Nephron (organoid): ENCODE measurements around the gene AGTRAP.

ENCODE experiments used
- H3K27ac Mint-ChIP-seq, 3 experiments: 2 replicates each; pipeline ENCODE4 v1.8.0; 2020; ENCODE audit warnings: mixed read lengths in 3 of 3, mild to moderate bottlenecking in 2 of 3, moderate library complexity in 1 of 3
- H3K27me3 Mint-ChIP-seq: 2 replicates; pipeline ENCODE4 v1.8.0; 2021; ENCODE audit warnings: low read depth, mild to moderate bottlenecking, moderate library complexity, mixed read lengths
- H3K36me3 Mint-ChIP-seq: 2 replicates; pipeline ENCODE4 v1.8.0; 2020; ENCODE audit warnings: low read depth, mixed read lengths
- H3K4me1 Mint-ChIP-seq: 2 replicates; pipeline ENCODE4 v1.8.0; 2020; ENCODE audit warnings: mixed read lengths
- H3K4me3 Mint-ChIP-seq, 3 experiments: 2 replicates each; pipeline ENCODE4 v1.8.0; 2020; ENCODE audit warnings: mild to moderate bottlenecking in 3 of 3, mixed read lengths in 3 of 3, moderate library complexity in 2 of 3
- H3K9me3 Mint-ChIP-seq: 2 replicates; pipeline ENCODE4 v1.8.0; 2020; ENCODE audit warnings: mixed read lengths
- TF ChIP-seq, protein P1 (sequence below), 3 experiments: fragments of 200-600 bp; sonication (generic); IDR thresholded peaks; one replicate each; pipeline ENCODE4 v1.5.0; 2021; ENCODE audit warnings: antibody characterized with exemption in 3 of 3; ENCODE audit not compliant: unreplicated experiment in 3 of 3

AGTRAP gene

DNA sequence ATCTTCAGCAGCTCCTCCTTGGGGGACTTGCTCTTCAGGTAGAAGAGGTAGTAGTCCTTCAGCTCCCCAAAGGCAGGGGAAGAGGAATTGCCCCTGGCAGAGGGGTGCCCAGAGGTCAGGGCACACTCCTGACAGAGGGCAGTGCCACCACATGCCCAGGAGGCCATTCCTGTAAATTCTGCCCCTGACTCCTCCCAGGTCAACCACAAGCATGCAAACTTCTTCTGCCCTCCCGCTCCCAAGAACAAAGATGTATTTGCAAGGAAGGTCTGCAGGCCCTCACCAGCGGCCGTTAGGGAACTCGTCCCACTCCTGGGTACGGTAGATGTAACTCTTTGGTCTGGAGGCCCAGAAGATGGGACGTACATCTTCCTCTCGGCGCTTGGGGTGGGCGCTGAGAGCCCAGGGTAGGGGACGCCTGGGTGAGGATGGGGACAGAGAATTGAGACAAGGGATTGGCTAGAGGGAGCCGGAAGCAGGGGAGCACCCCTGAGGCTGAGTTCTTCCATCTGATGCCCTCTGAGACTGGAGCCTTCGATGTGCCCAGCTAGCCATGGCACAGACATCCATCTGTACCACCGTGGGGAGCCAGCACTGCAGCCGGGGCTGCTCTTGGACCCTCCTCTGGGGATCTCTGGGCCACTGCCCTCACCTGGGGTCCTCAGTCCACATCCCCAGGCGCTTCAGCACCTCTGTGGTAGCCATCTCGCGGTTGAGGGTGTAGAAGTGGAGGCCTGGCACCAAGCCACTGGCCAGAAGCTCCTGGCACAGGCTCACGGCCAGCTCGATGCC lies 58.7 kb downstream of the AGTRAP start:
- H3K27ac Mint-ChIP-seq, result no peak overlapping the region
- H3K27me3 Mint-ChIP-seq, result no peaks in the 10 kb centered on the region
- H3K9me3 Mint-ChIP-seq, result no peaks in the 10 kb centered on the region
- TF ChIP-seq, protein P1, sequence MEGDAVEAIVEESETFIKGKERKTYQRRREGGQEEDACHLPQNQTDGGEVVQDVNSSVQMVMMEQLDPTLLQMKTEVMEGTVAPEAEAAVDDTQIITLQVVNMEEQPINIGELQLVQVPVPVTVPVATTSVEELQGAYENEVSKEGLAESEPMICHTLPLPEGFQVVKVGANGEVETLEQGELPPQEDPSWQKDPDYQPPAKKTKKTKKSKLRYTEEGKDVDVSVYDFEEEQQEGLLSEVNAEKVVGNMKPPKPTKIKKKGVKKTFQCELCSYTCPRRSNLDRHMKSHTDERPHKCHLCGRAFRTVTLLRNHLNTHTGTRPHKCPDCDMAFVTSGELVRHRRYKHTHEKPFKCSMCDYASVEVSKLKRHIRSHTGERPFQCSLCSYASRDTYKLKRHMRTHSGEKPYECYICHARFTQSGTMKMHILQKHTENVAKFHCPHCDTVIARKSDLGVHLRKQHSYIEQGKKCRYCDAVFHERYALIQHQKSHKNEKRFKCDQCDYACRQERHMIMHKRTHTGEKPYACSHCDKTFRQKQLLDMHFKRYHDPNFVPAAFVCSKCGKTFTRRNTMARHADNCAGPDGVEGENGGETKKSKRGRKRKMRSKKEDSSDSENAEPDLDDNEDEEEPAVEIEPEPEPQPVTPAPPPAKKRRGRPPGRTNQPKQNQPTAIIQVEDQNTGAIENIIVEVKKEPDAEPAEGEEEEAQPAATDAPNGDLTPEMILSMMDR (IDR thresholded peaks at IDR 0.05; ENCODE audit: unreplicated experiment in 3 of 3), result no peak
- no peak overlapping the region for H3K4me3 Mint-ChIP-seq
- peaks cover 46% of the 10 kb centered on the region for H3K4me1 Mint-ChIP-seq
- peaks cover 51% of the 10 kb centered on the region for H3K36me3 Mint-ChIP-seq

DNA sequence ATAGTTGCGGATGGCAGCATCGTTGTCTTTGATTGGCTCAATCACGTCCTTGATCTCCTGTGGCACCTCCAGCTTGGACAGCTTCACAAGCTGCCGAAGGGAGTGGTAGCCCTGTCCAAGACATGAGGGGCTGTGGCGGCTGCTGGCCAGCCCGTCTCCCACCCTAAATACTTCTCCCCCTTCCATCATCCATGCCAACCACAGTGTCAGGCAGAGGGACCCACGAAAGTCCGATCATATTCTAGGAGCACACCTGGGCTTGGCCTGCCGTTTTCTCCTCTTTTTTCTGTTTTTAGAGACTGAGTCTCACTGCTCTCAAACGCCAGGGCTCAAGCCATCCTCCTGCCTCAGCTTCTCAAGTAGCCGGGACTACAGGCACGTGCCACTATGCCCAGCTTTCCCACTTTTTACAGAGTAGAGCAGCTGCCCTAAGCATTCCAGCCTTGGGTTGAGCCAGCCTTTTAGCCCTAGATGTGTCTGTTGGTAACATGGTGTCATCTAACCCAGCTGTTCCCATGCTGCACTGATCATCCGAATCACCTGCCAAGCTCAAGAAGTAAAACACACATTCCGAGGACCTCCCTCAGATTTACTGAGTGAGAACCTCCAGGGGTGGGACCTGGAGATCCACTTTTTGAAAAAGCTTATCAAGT lies 59.4 kb downstream of the AGTRAP start:
- H3K9me3 Mint-ChIP-seq, result no peaks in the 10 kb centered on the region
- H3K27ac Mint-ChIP-seq, result peak overlapping the region in 2 of 3 experiments; percentile 52 to 55
- H3K27me3 Mint-ChIP-seq, result no peaks in the 10 kb centered on the region
- TF ChIP-seq, protein P1 (IDR thresholded peaks at IDR 0.05; ENCODE audit: unreplicated experiment in 3 of 3), result no peak
- H3K36me3 Mint-ChIP-seq, result peaks cover 56% of the 10 kb centered on the region
- H3K4me1 Mint-ChIP-seq, result peaks cover 43% of the 10 kb centered on the region
- H3K4me3 Mint-ChIP-seq, result no peak overlapping the region

DNA sequence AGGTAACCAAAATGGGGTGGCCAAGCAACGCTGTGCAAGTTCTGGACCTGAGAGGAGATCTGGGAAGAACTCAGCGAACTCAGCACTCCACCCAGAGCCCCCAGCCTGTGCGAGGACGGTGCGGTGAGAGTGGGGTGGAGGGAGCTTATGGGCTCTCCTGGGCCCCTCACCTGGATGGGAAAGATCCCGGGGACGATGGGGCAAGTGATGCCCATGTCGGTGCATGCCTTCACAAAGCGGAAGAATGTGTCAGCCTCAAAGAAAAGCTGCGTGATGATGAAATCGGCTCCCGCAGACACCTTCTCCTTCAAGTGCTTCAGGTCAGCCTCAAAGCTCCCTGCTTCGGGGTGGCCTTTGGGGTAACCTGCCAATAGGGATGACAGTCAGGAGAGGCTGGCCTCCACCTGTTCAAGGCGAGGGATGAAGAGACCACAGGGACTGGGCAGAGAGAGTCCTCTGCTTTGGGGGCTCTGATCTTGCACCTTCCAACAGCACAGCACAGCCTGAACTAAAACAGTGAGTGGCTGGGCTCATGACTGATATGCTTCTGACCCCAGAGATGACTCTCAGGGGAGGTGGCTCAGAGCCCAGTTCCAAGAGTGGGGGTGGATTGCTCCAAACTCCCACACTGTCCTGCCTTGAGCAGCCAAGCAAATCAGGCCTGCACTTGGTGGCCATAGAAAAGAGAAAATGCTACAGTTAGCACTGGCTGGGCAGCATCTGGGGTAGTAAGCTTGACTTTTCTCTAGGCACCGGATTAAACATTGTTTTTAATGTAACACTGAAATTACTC lies 60.3 kb downstream of the AGTRAP start:
- Mint-ChIP-seq H3K27ac (peak overlapping the region; percentile 80 to 95 (median 80)), H3K36me3 (peaks cover 57% of the 10 kb centered on the region), H3K4me3 (peak overlapping the region in 2 of 3 experiments; percentile 19 to 21), H3K4me1 (peaks cover 37% of the 10 kb centered on the region), H3K9me3 (no peaks in the 10 kb centered on the region), H3K27me3 (no peaks in the 10 kb centered on the region)
- TF ChIP-seq, protein P1 (IDR thresholded peaks at IDR 0.05; ENCODE audit: unreplicated experiment in 3 of 3), result no peak

DNA sequence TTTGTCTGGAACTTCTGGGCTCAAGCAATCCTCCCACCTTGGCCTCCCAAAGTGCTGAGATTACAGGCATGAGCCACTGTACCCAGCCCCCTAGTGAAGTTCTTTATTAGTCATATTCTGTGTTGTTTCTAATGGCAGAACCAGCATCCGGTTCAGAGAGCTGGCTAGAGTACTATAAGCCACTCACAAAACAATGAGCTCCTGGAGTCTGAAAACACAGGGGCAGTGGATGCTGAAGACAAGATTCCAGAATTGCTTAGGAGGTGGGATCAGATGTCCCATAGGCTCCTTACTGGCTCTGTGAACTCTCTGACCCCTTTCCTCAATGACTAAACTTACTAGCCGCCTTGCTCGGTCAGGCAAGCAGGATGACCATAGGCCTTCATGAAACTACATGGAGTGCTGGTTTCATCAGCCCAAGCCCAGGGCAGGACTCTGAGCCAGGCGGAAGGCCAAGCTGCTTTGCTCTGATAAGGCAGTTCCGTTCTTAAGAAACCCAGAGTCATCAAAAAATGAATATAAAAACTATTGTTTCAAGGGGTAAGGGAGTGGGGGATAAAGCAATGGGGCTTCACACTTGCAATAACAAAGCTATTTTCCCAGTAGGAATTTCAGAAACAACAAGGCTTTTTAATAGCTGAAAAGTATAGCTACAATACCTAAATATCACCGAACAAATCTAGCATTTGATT lies 61.7 kb downstream of the AGTRAP start:
- H3K27ac Mint-ChIP-seq, result peak overlapping the region; percentile 35 to 87 (median 82)
- no peaks in the 10 kb centered on the region for H3K9me3 Mint-ChIP-seq
- H3K4me1 Mint-ChIP-seq, result peaks cover 33% of the 10 kb centered on the region
- no peaks in the 10 kb centered on the region for H3K27me3 Mint-ChIP-seq
- no peak overlapping the region for H3K4me3 Mint-ChIP-seq
- TF ChIP-seq, protein P1 (IDR thresholded peaks at IDR 0.05; ENCODE audit: unreplicated experiment in 3 of 3), result no peak
- peaks cover 45% of the 10 kb centered on the region for H3K36me3 Mint-ChIP-seq

DNA sequence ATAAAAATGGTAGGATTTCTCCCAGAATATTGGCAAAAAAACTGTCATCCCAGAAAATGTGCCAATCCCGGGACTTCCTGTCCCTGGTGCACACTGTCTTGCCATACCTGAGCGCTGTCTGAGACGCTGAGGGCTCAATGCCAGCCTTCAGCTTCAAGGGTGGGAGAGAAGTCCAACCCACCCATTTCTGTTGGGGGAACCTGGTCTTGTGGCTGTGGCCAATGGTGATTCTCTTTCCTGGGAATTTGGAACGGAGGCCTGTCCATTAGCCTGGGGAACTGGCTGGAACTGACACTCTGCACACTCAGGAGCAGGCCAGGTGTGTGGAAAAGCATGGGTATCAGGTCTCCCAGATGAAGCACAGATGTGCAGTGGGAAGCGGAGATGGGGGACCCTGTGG lies 63.2 kb downstream of the AGTRAP start:
- TF ChIP-seq, protein P1 (IDR thresholded peaks at IDR 0.05; ENCODE audit: unreplicated experiment in 3 of 3), result no peak
- H3K4me3 Mint-ChIP-seq, result no peak overlapping the region
- H3K27me3 Mint-ChIP-seq, result no peaks in the 10 kb centered on the region
- H3K4me1 Mint-ChIP-seq, result peaks cover 44% of the 10 kb centered on the region
- peaks cover 43% of the 10 kb centered on the region for H3K36me3 Mint-ChIP-seq
- H3K27ac Mint-ChIP-seq, result no peak overlapping the region
- no peaks in the 10 kb centered on the region for H3K9me3 Mint-ChIP-seq
